NAMALWA (cell line): ENCODE measurements around the gene HDAC9.
A peak's percentile ranks its signal among the peaks of the same experiment; 100 is the strongest.

Source experiments
- DNase-seq: peaks from one replicate; pipeline ENCODE4 v3.0.0-alpha.2; 2015; ENCODE audit warnings: low spot score

HDAC9 gene

DNA sequence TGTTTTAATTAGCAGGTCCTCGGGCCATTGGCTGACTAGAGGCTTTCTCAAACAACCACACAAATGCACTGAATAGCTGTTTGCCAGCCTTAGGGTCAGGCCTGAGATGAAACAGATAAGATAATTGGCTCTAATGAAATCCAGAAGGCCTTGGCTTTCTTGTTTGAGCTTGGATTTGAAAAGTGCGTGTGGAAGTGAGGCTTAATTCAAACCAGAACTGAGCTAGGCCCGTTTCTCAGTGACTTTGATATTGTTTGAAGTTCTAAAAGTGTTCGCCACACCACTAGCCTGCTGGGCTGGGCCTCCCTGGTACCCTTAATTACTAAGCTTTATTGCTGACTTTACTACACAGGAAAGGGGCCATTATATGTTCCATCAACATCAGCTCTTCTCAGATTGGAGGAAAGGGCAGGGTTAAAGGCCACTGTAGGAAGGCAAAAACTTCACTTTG is 351.2 kb downstream of the HDAC9 start:
- DNase-seq = no peak

DNA sequence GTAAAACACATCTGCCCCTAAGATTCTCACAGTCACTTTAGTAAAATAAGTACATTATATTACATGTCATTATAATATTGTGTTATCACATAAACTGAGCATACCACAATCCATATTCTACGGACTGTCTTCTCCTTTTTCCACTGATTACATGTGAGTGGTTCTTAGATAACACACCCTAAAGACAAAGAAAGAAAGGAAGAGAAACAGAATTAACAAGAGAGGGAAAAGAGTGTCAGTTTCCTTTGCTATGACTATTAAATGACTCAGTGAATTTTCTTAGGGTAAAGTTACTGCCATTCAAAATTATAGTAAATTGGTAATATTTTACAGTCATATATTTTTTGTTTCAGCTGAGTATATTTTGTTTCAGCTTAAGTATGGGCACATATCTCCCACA is 353.6 kb downstream of the HDAC9 start:
- DNase-seq = no peak

DNA sequence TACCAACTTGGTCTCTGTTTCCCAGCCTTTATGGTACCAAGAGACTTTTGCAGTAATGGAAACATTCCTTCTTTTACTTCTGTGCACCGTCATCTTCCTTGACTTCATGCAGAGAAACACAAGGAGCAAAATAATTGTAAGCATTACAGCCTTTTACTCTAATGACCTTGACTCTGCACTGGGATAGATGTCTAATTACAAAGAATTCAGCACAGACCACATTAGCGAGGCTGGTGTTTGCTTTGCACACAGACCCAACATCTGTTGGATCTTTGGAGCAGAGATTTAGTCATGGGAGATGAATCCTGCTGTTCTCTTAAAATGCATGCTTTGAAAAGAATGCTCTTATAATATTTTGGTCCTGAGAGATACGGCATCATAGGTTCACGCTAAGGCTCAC is 360.2 kb downstream of the HDAC9 start:
- DNase-seq = no peak

DNA sequence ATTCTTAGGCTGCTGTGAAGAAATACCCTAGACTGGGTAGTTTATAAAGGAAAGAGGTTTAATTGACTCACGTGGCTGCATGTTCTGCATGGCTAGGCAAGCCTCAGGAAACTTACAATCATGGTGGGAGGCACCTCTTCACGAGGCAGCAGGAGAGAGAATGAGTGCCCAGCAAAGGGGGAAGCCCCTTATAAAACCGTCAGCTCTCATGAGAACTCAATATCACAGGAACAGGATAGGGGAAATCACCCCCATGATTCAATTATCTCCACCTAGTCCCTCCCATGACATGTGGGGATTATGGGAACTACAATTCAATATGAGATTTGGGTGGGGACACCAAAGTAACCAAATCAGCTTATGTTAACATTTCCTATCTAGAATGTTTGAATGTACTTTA is 362.7 kb downstream of the HDAC9 start:
- DNase-seq = no peak

DNA sequence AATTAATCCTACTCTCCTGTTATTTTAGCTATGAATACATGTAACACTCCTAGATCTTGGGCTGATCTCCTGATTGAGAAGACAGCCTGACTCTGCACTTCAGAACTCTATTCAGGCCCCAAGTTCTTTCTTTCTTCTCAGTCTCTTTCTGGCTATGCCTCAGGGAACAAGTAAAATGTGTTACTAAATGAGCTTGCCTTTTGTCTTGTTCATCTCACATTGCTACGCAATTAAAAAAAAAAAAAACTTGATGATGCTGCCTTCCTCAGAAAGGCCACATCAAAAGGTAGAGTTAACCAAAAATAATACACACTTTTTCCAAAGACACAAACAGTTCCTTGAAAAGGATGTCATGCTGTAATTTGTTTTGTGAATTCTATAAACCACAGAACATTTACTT is 363.8 kb downstream of the HDAC9 start:
- DNase-seq = no peak

DNA sequence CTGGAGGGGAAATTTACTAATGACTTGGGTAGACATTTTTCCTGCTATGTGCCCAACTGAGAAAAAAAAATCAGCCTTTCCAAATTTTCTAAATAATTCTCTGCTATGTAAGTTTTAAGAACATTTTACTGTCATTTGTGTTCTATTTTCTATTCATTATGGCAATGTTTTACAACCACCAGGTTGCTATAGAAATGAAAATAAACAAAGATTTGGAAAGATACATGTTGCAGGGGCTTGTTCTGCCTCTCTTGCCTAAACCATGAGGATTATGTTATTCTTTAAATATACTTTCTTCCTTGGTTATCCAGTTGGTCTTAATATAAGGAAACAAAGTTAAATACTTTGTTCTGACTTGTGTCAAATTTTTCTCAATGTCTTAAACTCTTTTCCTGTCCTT is 364.7 kb downstream of the HDAC9 start:
- DNase-seq = no peak

DNA sequence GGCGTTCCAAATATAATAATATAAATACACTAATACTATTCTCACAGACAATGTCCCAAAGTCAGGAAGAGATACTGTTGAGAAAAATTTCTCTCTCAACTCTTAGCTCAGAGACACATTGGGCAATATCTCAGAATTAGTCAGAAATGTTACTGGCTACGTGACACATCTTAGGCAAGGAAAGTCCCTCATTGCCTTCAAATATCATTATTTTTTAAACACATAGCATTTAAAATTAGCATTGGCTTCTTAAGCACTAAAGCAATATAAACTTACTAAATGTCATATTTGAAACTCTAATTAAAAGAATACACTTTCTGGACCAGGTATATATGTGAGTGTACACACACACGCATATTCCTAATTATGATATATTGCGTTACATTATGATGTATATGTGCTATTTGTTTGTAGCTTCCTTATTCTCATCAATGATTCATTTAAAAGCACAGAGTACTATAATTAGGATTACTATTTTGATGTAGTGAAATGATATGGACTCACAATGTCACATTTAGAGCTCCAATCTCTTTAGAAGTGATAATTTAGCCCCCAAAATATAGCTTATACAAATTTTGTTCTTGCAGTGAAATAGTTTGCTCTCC is 366.1 kb downstream of the HDAC9 start:
- no peak for DNase-seq

DNA sequence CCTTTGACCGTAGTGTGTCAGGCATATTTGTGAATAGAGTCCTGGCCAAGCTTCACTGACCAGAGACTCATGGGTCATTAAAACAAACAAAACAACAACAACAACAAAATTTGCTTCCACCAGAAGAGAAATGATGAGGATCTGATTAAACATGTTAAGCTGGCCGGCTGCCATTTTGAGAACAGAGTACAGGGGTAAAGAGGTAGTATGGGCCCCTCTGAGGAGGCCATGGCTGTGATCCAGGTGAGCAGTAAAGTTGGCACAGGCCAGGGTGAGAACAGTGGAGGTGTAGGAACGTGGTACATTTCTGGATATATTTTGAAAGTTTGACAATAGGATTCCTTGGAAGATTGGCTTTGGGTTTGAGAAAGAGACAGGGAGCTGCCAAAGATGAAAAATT is 369.4 kb downstream of the HDAC9 start:
- DNase-seq = no peak

DNA sequence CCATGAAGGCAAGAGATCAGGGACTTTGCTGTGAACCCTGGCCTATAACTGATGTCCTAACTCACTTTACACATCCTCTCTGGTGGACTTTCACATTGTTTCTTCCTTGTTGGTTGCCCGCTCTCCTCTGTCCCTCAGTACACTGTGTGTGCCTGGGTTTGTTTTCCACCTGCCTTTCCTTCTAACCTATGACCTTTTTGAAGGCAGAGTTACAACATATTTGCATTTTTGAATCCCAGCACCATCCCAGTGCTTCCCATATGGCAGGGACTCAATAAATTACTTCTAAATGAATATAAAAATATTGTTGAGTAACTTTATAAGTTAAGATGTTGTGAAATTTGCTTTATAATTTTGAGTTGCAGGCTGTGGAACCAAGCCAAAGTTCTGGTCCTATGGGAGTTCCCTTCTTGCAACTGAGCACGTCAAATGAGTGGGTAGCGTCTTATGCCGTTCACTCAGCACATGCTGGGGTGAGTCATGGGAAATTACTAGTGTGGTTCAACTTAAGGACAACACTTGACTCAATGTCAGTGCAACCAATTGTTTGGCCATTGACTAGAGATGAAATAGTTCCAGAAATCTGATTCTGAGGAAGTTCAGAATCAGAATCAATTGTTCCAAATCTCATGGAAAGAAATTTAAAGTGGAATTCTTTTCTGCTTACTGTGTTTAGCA is 370.9 kb downstream of the HDAC9 start:
- DNase-seq = no peak

DNA sequence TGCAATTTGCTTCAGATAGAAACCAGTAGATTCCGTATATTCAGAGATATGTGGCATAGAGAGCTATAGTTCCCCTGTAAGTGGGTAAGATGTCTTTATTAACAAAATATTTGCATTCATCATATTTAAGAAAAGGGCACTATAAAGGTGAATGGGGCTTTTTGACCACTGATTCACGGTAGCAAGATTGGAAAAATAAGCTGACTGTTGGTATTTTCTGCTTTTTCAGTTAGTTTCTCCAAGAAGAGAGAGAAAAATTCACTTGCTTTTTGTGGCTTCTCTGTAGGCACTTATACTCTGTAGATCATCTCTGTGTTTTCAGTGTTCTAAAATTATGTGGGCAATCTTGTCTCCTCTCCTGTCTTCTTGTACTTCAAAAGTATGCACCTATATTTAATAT is 376.8 kb downstream of the HDAC9 start:
- no peak for DNase-seq

DNA sequence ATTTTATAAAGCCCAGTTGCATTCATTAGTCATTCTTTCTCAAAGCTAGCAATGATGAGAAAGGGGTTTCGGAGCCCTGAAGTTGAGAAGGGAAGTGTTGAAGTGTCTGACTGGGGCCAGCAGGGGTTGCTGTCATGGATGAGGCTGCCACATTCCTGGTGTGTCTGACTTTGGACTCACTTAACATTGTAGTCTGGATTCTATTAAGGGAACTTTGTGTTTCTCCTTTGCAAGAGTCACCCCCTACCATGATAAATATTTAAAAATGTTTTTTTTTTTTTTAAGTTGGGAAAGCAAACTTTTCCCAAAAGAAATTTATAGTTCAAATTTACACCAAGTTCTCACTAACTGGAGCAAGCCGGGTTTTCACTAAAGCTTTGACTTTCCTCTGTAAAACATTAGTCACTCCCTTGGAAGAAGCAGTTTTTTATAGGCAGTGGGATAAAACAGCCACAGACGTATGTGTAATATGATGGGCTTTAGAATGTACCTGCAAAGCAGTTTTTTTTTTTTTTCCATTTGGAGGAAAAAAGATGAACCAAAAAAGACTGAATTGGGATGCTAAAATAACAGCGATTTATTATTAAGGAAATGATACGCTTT is 378.3 kb downstream of the HDAC9 start:
- no peak for DNase-seq

DNA sequence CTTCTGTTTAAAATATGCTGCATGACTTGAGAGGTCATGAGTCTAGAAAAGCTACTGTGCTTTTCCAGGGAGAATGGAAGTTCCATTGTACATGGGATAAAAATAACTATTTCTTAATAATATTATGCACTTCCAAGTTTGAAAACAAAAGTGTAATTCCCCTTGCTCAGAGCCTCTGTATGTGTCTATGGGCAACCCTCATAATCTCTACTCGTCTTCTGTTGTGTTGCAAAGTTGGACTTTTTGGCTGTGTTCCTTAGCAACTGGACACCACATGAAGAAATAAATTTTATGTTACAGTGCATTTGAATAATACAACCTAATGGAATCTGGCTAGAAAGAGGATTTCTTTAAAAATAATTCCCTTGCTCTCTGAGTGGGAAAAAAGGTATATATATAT is 379.3 kb downstream of the HDAC9 start:
- DNase-seq = no peak

DNA sequence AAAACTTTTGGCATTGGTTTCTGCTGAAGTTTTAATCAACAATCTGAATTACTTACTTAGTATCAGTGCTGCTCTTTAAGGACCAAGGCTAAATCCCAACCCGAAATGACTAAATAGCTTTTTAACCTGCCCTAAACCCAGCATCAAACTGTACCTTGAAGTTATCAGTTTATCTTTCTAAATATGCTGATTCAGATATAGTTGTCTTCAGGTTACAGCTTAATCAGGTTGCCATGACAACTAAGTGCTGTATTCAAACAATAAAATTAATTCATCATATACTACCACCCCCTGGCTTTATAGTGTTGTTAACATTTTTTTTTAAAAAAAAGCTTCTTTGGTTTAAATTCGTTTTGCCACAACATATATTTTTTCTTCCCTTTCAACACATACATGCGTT is 382.3 kb downstream of the HDAC9 start:
- DNase-seq = no peak

DNA sequence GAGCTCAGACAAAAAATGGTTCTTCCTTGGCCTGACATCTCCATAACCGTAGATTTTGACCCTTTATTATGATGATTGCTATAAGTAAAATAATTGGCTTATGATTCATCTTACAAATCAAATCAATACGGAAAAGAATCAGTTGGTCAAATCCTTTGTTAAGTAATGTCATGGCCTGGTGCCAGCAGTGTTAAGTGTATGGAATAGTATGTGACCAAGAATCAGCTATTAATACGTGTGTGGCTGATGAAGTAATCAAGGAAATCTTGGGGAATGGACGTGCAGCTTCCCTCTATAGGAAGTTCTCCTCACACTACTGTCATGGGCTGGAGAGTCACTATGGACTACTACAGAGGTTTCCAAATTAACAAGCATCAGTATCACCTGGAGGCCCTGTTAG is 391.3 kb downstream of the HDAC9 start:
- no peak for DNase-seq

DNA sequence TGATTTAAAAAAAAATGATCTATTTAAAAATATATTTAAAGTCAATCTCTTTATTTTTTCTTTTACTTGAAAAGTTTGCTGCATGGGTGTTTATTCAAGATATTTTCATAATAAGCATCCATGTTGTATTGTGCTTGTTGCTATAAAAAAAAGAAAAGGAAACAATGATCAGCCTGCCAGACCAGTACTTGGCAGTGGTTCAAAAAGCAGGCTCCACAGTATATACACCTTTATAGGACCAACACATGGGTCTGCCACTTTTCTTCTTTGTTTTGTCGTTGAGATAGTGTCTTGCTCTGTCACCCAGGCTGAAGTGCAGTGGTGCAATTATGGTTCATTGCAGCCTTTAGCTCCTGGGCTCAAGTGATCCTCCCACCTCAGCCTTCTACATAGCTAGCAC is 393.9 kb downstream of the HDAC9 start:
- DNase-seq = no peak

DNA sequence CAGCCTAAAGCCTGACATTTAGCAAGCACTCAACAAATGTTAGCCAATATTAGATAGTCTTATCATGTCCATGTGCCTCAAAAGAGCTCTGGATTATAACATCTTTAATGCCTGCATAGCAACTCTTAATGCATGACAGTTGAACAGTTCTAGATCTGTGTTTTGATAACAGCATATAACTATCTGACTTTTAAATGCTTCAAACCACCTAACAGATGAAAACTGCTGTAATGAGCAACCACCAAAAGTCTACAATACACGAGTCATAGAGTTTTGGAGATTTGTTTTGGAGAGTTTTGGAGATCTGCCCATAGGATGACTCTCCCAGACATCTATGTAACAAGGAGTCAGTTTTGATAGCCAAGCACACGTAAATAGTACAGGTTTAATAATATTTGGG is 394.6 kb downstream of the HDAC9 start:
- no peak for DNase-seq

DNA sequence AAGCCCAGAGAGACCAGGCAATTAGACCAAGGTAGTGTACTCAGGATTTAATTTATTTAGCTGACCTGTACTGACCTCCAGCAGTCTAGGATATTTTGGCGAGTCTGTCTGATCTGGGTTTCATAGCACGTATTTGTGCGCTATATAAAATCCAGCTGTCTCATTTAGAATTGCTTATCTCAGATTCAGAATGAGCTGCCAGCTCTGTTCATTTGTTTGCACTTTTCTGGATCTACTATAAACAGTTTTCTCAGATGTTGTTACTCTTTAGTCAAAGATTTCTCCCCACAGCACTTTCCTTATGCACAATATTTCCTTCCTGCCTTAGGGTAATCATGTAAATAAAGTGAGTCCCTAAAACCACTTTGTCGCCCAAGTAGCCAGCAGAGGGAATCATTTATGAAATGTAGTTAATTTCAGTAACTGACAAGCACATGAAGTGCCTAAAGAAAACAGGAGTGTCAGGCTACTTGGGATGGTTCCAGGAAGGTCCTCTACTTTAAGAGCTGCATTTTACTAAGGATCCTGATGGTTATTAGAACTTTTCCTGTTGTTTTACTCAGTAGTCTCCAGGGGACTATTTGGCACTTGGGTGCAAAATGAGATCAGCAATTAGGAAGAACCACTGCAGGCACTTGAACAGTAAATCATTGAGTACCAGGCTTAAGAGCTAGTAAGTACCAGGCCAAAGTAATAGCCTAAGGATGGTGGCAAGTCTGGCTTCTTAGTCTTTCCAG is 395.5 kb downstream of the HDAC9 start:
- no peak for DNase-seq

DNA sequence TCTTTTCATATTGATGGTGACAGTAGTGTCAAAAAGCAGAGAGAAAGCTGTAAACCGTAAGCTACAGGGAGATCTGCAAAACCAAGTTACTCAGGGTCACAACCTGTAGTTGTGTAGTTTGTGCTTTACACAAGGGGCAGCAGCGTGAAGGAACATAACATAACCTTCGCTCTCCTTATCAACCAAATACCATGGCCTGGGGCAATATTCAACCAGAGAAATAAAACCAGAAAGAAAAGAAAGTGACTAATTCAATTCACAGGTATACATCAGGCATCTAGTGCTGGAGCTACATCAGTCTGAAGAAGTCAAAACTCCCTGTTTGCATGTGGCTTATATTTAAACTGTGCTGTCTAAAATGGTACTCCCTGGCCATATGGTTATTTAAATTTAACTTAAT is 397.6 kb downstream of the HDAC9 start:
- DNase-seq = no peak

DNA sequence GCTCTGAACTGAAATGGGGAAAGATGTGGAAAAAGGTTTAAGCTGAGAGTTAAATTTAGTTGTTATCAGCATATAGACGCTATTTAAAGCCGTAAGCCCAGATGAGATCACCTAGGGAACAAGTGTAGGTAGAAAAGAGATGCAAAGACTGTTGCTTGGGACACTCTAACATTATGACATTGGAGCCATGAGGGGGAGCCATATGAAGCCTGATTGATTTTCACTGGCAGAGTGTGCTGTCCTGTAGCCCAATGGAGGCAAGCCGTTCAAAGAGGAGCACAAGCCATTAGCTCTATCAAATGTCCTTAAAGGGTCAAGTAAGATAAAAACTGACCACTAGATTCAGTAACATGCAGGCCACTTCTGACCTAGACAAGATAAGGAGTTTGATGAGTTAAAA is 398.6 kb downstream of the HDAC9 start:
- DNase-seq = peak; percentile 13

DNA sequence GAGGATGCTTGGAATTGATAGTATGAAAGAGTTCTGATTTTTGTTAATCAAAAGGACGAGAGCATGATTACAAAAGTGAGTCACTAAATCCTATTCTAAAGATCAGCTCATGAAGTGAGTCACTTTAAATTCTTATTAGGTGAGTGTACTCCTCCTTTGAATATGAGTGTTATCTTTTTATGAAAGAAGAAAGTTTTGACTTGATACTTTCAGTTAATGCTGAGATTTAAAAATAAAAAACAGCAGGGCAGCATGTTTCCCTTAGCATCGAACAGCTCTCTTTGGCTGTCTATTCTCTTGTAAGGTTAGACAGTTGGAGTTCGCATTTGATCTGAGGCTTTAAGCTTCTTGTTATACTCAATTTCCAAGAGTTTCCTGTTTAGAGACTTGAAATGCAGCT is 399.9 kb downstream of the HDAC9 start:
- DNase-seq = no peak

DNA sequence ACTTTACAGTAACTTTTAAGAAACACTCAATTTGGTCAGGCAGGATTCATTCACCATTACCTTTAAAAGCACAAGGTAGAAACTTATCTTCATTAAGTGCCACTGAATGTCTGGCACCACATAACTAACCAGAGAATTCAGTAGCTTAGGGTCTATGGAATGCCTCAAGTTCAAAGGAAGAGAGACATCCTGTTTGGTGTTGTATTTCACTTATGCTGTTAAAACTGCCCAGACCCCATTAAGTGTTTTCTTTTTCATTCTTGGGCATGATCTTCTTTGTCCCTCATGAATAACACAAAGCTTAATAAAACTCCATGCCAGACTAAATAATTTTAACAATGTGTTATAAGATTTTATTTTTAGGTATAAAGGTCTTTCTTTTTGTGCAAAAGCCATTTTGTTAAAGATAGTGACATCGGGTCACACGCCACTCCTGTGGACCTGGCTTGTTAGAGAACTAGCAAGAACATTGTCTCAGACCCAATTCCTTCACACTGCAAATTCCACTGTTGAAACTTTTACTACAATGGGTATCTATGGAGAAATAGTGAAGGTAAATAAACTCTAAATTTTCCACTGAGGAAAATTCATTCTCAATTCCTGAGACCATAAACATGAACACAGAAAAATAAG is 400.9 kb downstream of the HDAC9 start:
- no peak for DNase-seq

DNA sequence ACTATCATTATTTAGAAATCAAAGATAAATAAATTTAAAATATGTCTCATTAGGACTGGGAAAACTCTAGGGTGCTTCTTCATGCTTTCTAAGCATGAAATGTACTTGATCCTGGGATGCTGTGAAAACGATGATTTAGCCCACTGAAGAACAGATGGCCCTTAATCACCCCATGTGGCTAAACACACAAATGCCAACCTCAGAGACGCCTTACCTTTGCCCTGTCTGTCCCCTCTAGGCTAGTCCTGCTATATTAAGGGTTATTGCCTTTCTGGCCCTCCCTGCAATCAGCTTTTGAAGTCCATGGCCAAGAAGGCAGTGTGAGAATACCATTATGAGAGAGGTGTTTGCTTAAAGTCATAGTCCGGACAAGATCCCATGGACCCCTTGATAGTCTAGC is 404.7 kb downstream of the HDAC9 start:
- no peak for DNase-seq

DNA sequence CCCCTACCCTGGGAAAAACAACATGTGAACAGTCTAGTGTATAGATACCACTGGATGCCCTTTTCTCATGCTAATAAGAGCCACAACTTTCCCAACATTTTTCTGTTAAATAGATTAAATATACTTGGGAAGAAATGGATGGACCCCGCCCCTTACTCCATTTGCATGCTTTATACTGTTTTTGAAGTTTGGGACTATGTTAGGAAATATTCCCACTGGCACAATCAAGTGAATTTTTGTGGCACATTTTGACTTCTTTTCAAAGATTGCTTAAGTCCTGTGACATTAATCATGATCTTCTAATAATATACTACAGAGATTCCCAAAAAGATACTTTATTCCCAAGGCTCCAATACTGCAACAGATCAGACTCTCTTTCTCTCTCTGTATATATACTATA is 405.3 kb downstream of the HDAC9 start:
- no peak for DNase-seq
